Thymus (tissue), 11 donors: ENCODE results near the gene TCP11. TPM values are rescaled to one million over a fixed set of nuclear protein-coding genes. Genes with fewer than 3 reads are reported as not detected.
"Not testable (repeated sequence)": the region's sequence is repeated elsewhere in the genome, so short reads cannot be mapped to it uniquely, and the experiment has no call there.

Experiments used
- DNase-seq, 9 donors: peaks; one replicate each; pipeline ENCODE4 v3.0.0-alpha.2; 2013; ENCODE audit warnings: low spot score in 9 of 9, low read depth in 6 of 9, missing footprints in 1 of 9
- H3K27ac ChIP-seq, 2 donors: one replicate each; pipeline ENCODE4 v1.5.1; 2013; ENCODE audit warnings: control low read depth in 1 of 2, low read depth in 1 of 2, low read length in 1 of 2, mild to moderate bottlenecking in 1 of 2, moderate library complexity in 1 of 2
- H3K27me3 ChIP-seq, 2 donors: one replicate each; pipeline ENCODE4 v1.5.1; 2013; ENCODE audit warnings: low read length in 1 of 2; ENCODE audit not compliant: control insufficient read depth in 2 of 2, insufficient read depth in 1 of 2
- H3K36me3 ChIP-seq, 2 donors: one replicate each; pipeline ENCODE4 v1.5.1; 2013; ENCODE audit warnings: low read length in 1 of 2, mild to moderate bottlenecking in 1 of 2, moderate library complexity in 1 of 2; ENCODE audit not compliant: control insufficient read depth in 2 of 2, insufficient read depth in 2 of 2
- H3K4me1 ChIP-seq, 2 donors: one replicate each; pipeline ENCODE4 v1.5.1; 2013; ENCODE audit warnings: low read length in 2 of 2; ENCODE audit not compliant: control insufficient read depth in 2 of 2, insufficient read depth in 2 of 2
- H3K4me3 ChIP-seq, 2 donors: one replicate each; pipeline ENCODE4 v1.5.1; 2013; ENCODE audit warnings: low read length in 2 of 2, control low read depth in 1 of 2, mild to moderate bottlenecking in 1 of 2
- H3K9me3 ChIP-seq, 2 donors: one replicate each; pipeline ENCODE4 v1.5.1; 2013; ENCODE audit warnings: low read length in 1 of 2, mild to moderate bottlenecking in 1 of 2; ENCODE audit not compliant: control insufficient read depth in 2 of 2, insufficient read depth in 1 of 2
- WGBS: extraction: QIAGEN DNeasy Blood & Tissue Kit; methylation state at CpG from one replicate; pipeline ENCODE4 v1.1.7; 2013; 5-methylcytosine and 5-hydroxymethylcytosine counted together
- polyA plus RNA-seq: library from polyadenylated mRNA; stranded (reverse); fragments of 200-250 nt; gene quantifications from one replicate; pipeline ENCODE4 v1.2.3, GENCODE V29; 2013
- total RNA-seq: library from RNA; stranded (reverse); fragments of 120-200 nt; gene quantifications from one replicate; pipeline ENCODE4 v1.2.4, GENCODE V29; 2013
- donor health status: healthy.

TCP11 gene
- total and polyA plus RNA-seq, 2 donors: 0.30 to 0.33 TPM

DNA sequence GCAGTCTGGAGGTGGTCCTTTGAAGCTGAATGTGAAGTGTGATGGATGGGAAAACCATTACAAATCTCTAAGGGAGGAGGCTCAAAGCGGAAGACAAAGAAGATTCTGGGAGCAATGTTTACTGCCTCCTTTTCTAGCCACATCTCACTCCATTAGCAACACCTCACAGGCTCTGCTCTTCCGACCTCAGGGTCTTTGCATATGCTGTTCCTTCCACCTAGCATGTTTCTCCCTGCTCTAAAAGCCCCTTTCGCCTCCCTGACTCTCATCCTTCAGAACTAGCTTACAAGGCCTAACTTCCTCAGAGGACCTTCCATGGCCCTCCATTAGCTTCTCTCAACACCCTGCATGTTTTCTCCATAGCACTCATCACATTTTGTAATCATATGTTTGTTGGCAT, 4.6 kb upstream of the TCP11 start:
- H3K27ac ChIP-seq: no peak overlapping the region
- no peak for DNase-seq
- WGBS: 94% methylated on average over 3 of the region's 3 CpGs
- no peaks in the 10 kb centered on the region for H3K9me3 ChIP-seq
- no peak overlapping the region for H3K4me3 ChIP-seq
- H3K36me3 ChIP-seq: no peaks in the 10 kb centered on the region
- peaks cover 9 to 29% of the 10 kb centered on the region in 2 donors for H3K27me3 ChIP-seq
- peaks cover 0 to 8% of the 10 kb centered on the region in 2 donors for H3K4me1 ChIP-seq

- Histone ChIP-seq H3K36me3 (no peaks in the 10 kb centered on the region), H3K4me3 (no peak overlapping the region), H3K27me3 (peaks cover 15 to 28% of the 10 kb centered on the region in 2 donors), H3K27ac (no peak overlapping the region), H3K9me3 (no peaks in the 10 kb centered on the region), H3K4me1 (peaks cover 0 to 15% of the 10 kb centered on the region in 2 donors)
- WGBS: 83% methylated on average over 5 of the region's 5 CpGs
- DNase-seq: no peak
Measured at GRCh38 chr6:35142588-35143569, 1.7 kb upstream of the TCP11 start.

GRCh38 chr6:35140639-35141006, 516 bp downstream of the TCP11 start:
- Histone ChIP-seq H3K4me1 (peaks cover 0 to 15% of the 10 kb centered on the region in 2 donors), H3K27ac (no peak overlapping the region), H3K36me3 (no peaks in the 10 kb centered on the region), H3K9me3 (no peaks in the 10 kb centered on the region), H3K4me3 (peak overlapping the region in 1 of 2 donors; percentile 41), H3K27me3 (peaks cover 15 to 28% of the 10 kb centered on the region in 2 donors)
- 25% methylated on average over 15 of the region's 15 CpGs for WGBS
- DNase-seq: no peak

GRCh38 chr6:35139924-35140638, 1.1 kb downstream of the TCP11 start:
- WGBS: 49% methylated on average over 17 of the region's 17 CpGs
- Histone ChIP-seq H3K4me1 (peaks cover 0 to 15% of the 10 kb centered on the region in 2 donors), H3K36me3 (no peaks in the 10 kb centered on the region), H3K9me3 (no peaks in the 10 kb centered on the region), H3K27me3 (peaks cover 15 to 28% of the 10 kb centered on the region in 2 donors), H3K27ac (no peak overlapping the region), H3K4me3 (no peak overlapping the region)
- peak in 8 of 9 donors; percentile 29 to 76 (median 64) for DNase-seq

DNA sequence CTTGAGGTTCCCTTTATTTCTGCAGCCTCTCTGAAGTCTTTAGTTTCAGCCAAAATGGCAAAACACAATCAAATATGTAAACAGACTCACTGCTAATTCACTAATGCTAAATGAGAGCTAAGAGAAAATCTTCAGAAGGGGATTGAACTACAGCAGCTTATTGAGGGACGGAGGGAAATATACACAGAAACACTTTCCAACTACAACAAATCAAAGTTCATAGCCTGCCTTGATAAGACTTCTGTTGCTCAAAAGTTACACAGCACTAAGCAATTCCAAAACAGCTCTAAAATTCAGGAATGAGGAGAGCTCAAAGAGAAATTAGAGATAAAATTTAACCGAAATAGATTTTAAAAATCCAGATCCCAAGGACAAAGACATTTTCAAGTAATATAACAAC, 1.7 kb downstream of the TCP11 start:
- H3K36me3 ChIP-seq: no peaks in the 10 kb centered on the region
- no peak overlapping the region for H3K27ac ChIP-seq
- no peak overlapping the region for H3K4me3 ChIP-seq
- peaks cover 15 to 28% of the 10 kb centered on the region in 2 donors for H3K27me3 ChIP-seq
- H3K9me3 ChIP-seq: no peaks in the 10 kb centered on the region
- H3K4me1 ChIP-seq: peaks cover 0 to 15% of the 10 kb centered on the region in 2 donors
- no peak for DNase-seq
- 98% methylated on average over 2 of the region's 2 CpGs for WGBS

GRCh38 chr6:35138191-35138590, 2.9 kb downstream of the TCP11 start:
- H3K4me1 ChIP-seq: peaks cover 0 to 15% of the 10 kb centered on the region in 2 donors
- H3K27me3 ChIP-seq: peaks cover 15 to 28% of the 10 kb centered on the region in 2 donors
- DNase-seq, H3K4me3 ChIP-seq, H3K9me3 ChIP-seq, H3K36me3 ChIP-seq, H3K27ac ChIP-seq: not testable (repeated sequence)
- WGBS: 89% methylated on average over 3 of the region's 3 CpGs

- Histone ChIP-seq H3K27ac (no peak overlapping the region), H3K9me3 (no peaks in the 10 kb centered on the region), H3K4me3 (no peak overlapping the region), H3K27me3 (peaks cover 10 to 12% of the 10 kb centered on the region in 2 donors), H3K36me3 (no peaks in the 10 kb centered on the region), H3K4me1 (peaks cover 0 to 10% of the 10 kb centered on the region in 2 donors)
- no peak for DNase-seq
- WGBS: 66% methylated on average over 3 of the region's 4 CpGs
Measured at GRCh38 chr6:35136185-35136584, 5.0 kb downstream of the TCP11 start.

DNA sequence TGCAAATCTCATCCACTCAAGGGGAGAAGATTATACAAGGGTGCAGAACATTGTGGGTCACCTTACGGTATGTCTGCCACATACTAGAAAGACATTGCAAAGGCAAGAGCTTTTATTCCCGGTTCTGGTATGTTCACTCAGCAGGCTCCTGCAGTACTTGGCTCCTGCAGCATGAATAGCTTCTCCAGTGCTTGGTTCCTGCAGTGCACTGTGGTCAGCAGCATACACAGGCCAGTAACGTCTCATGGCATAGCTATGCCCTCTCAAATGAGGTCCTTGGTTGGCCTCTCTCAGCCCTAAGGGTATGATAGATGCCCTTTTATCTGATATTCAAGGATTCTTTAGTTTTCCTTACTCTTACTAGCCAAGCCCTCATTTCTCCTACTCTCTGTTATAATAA, 12.6 kb downstream of the TCP11 start:
- H3K4me3 ChIP-seq: no peak overlapping the region
- DNase-seq: no peak
- no peak overlapping the region for H3K27ac ChIP-seq
- H3K36me3 ChIP-seq: no peaks in the 10 kb centered on the region
- H3K4me1 ChIP-seq: no peaks in the 10 kb centered on the region
- no peaks in the 10 kb centered on the region for H3K9me3 ChIP-seq
- H3K27me3 ChIP-seq: no peaks in the 10 kb centered on the region
- 95% methylated on average over 3 of the region's 3 CpGs for WGBS

- Histone ChIP-seq H3K27ac (no peak overlapping the region), H3K27me3 (no peaks in the 10 kb centered on the region), H3K9me3 (no peaks in the 10 kb centered on the region), H3K36me3 (no peaks in the 10 kb centered on the region), H3K4me3 (no peak overlapping the region), H3K4me1 (no peaks in the 10 kb centered on the region)
- DNase-seq: no peak
- 94% methylated on average over 4 of the region's 4 CpGs for WGBS
Measured at GRCh38 chr6:35128042-35128441, 13.1 kb downstream of the TCP11 start.
